GM12874 (cell line): ENCODE data around the gene ASPRV1.

Experiments used
- CTCF ChIP-seq: IDR thresholded peaks from 2 replicates; pipeline ENCODE4 v1.5.1; 2011; ENCODE audit warnings: low read depth, mild to moderate bottlenecking, control low read depth, low read length, moderate library complexity; ENCODE audit not compliant: insufficient read depth

ASPRV1 gene

GRCh38 chr2:70005216-70005615 is 43.8 kb upstream of the ASPRV1 start:
- TF ChIP-seq CTCF: no peak

- TF ChIP-seq CTCF: no peak
Observed at GRCh38 chr2:70003093-70003830, 41.8 kb upstream of the ASPRV1 start.

- TF ChIP-seq CTCF: no peak
Observed at GRCh38 chr2:70002241-70002899, 40.9 kb upstream of the ASPRV1 start.

GRCh38 chr2:69998761-69999160 is 37.3 kb upstream of the ASPRV1 start:
- no peak for TF ChIP-seq CTCF

- no peak for TF ChIP-seq CTCF
Observed at GRCh38 chr2:69997015-69997830, 35.8 kb upstream of the ASPRV1 start.

- TF ChIP-seq CTCF: no peak
Observed at GRCh38 chr2:69995511-69995910, 34.1 kb upstream of the ASPRV1 start.

GRCh38 chr2:69994166-69994565 is 32.7 kb upstream of the ASPRV1 start:
- no peak for TF ChIP-seq CTCF
